ENCODE data around the gene CCDC14. TPM values are rescaled to one million over a fixed set of nuclear protein-coding genes. Genes with fewer than 3 reads are reported as not detected.
"Not testable (repeated sequence)": the region's sequence is repeated elsewhere in the genome, so short reads cannot be mapped to it uniquely, and the experiment has no call there.

CCDC14 gene
- total RNA-seq, 1 experiment from 2014 or later, result 52.4 TPM

DNA sequence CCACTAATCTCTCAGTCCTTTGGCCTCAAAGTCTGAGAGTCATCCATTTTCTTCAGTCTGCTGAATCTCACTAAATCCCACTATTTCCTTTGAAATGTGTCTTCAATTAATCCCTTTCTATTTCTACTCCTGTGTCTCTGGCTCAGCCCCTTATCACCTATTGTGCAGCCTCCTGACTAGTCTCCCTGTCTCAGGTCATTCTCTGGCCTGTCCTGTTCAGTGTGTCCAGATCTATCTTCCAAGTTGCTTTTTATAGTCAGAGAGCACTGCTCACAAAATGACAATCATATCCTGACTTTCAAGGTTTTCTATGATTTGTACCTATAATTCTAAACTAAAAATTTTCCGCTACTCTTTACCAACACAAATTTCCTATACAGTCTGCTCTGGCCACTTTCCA, 23.3 kb upstream of the CCDC14 start:
- DNase-seq (ENCODE audit: low spot score), result no peak
- no peaks in the 10 kb centered on the region for H3K36me3 Mint-ChIP-seq
- H3K9me3 Mint-ChIP-seq, result no peaks in the 10 kb centered on the region
- peaks cover 44% of the 10 kb centered on the region for H3K27me3 Mint-ChIP-seq (ENCODE audit: low read depth)
- no peak overlapping the region for H3K4me3 Mint-ChIP-seq
- ChIA-PET CTCF (no interaction called here), POLR2A (no interaction called here)
- TF ChIP-seq, protein P1, sequence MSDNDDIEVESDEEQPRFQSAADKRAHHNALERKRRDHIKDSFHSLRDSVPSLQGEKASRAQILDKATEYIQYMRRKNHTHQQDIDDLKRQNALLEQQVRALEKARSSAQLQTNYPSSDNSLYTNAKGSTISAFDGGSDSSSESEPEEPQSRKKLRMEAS (CRISPR knock-in tag; IDR thresholded peaks at IDR 0.05), result no peak
- no peak for TF ChIP-seq NR2C2 (CRISPR knock-in tag; IDR thresholded peaks at IDR 0.05)
- no peak for TF ChIP-seq CREB1 (CRISPR knock-in tag; IDR thresholded peaks at IDR 0.05)
- no peak for TF ChIP-seq TEAD4 (CRISPR knock-in tag; IDR thresholded peaks at IDR 0.05)
- TF ChIP-seq ZNF671 (CRISPR knock-in tag; IDR thresholded peaks at IDR 0.05), result no peak
- ATAC-seq, result no peak
- peaks cover 11% of the 10 kb centered on the region for H3K4me1 Mint-ChIP-seq
- H3K27ac Mint-ChIP-seq, result no peak overlapping the region

DNA sequence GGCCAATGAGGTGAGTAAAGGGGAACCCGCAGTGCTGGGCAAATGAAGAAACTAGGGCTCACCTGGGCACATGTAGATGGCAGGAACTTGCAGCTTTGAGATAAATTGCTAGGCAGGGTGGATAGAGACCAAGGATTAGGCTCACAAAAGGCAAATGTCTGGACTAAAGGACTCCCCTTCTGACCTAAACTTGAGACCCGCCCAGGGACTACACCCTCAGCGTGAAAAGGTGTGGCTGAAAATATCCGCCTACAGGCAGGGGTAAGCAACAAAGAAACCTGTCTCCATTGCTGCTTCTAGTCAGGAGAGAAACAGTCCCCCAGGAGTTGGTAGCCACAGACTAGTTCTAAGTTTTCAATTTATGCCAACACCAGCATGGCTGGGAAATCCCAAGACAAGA, 20.3 kb upstream of the CCDC14 start:
- H3K9me3 Mint-ChIP-seq, POLR2A ChIA-PET, H3K27ac Mint-ChIP-seq, H3K36me3 Mint-ChIP-seq, H3K4me3 Mint-ChIP-seq, CTCF ChIA-PET: not testable (repeated sequence)
- Mint-ChIP-seq H3K27me3 (ENCODE audit: low read depth) (peaks cover 20% of the 10 kb centered on the region), H3K4me1 (peaks cover 11% of the 10 kb centered on the region)
- DNase-seq (ENCODE audit: low spot score), result peak; percentile 18
- ATAC-seq, result peak; percentile 71

DNA sequence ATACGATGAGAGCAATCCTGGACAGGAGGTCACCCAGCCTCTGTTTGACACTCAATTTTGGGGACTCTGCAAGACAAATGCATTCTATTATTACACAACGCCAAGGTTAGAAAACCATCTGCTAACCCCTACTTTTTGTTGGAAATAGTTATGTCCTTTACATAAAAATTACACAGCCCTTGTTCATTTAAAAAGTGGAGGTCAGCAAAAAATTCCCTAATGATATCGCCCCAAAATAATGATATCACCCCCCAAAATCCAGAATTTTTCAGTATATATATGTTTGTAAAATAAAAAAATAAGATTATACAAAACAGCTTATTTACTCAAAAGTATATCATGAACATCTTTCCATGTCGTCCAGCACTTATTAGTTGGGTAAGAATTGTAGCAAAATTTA, 19.5 kb upstream of the CCDC14 start:
- peaks cover 20% of the 10 kb centered on the region for H3K27me3 Mint-ChIP-seq (ENCODE audit: low read depth)
- H3K27ac Mint-ChIP-seq, result no peak overlapping the region
- peaks cover 11% of the 10 kb centered on the region for H3K4me1 Mint-ChIP-seq
- DNase-seq (ENCODE audit: low spot score) (no peak), ATAC-seq (no peak)
- H3K4me3 Mint-ChIP-seq, result peak overlapping the region; percentile 66; the same call in 1 of the 2 replicates
- TF ChIP-seq, protein P2, sequence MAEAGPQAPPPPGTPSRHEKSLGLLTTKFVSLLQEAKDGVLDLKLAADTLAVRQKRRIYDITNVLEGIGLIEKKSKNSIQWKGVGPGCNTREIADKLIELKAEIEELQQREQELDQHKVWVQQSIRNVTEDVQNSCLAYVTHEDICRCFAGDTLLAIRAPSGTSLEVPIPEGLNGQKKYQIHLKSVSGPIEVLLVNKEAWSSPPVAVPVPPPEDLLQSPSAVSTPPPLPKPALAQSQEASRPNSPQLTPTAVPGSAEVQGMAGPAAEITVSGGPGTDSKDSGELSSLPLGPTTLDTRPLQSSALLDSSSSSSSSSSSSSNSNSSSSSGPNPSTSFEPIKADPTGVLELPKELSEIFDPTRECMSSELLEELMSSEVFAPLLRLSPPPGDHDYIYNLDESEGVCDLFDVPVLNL (CRISPR knock-in tag; IDR thresholded peaks at IDR 0.05; ENCODE audit: borderline replicate concordance, low read depth), result no peak
- TF ChIP-seq NR3C1 (CRISPR knock-in tag; conservative IDR thresholded peaks at IDR 0.05; ENCODE audit: low read depth) (no peak), FOXK1 (CRISPR knock-in tag; IDR thresholded peaks at IDR 0.05) (no peak), PREB (CRISPR knock-in tag; IDR thresholded peaks at IDR 0.05; ENCODE audit: borderline replicate concordance) (no peak), ETV6 (CRISPR knock-in tag; IDR thresholded peaks at IDR 0.05) (no peak), GRHL2 (CRISPR knock-in tag; IDR thresholded peaks at IDR 0.05; ENCODE audit: insufficient replicate concordance, severe bottlenecking) (no peak)
- H3K9me3 Mint-ChIP-seq, result no peaks in the 10 kb centered on the region
- no peaks in the 10 kb centered on the region for H3K36me3 Mint-ChIP-seq
- ChIA-PET CTCF (interaction anchor here (0.8 to 1.5 kb wide), 10 partner anchors 9 to 301 kb away, joined by 3 to 14 read pairs (median 5); partner anchors contain the start of genes CCDC14 and KALRN), POLR2A (no interaction called here)

GRCh38 chr3:123979525-123980501, 18.8 kb upstream of the CCDC14 start:
- CTCF ChIA-PET, result interaction anchor here (0.6 to 1.5 kb wide), 11 partner anchors 10 to 1366 kb away, joined by 3 to 14 read pairs (median 5); partner anchors contain the start of genes CCDC14 and KALRN
- POLR2A ChIA-PET, result not testable (repeated sequence)

DNA sequence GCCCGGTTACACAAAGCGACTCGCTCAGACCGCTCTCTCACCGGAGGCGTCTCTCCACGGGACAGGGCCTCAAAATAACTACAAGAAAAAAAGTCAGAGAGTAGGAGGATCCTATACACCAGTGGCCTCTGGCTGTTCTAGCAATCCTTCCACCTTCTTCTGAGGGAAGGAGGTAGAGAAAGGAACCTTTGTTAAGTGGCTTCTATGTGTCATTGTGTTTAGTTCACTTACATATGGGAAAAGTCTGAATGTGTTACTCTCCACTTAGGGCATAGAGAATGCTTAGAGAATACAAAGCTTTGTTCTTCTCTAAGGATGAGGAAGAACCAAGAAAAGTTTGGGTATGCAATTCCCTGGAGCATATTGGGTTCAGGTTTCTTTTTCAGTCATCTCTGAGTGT, 15.9 kb upstream of the CCDC14 start:
- H3K36me3 Mint-ChIP-seq; H3K27ac Mint-ChIP-seq; CTCF ChIA-PET; ATAC-seq; POLR2A ChIA-PET; H3K9me3 Mint-ChIP-seq; DNase-seq (ENCODE audit: low spot score); H3K4me3 Mint-ChIP-seq: not testable (repeated sequence)
- Mint-ChIP-seq H3K4me1 (peaks cover 11% of the 10 kb centered on the region), H3K27me3 (ENCODE audit: low read depth) (peaks cover 18% of the 10 kb centered on the region)

More at GRCh38 chr3:123979525-123980501, 18.8 kb upstream of the CCDC14 start:
- Mint-ChIP-seq H3K4me3 (peak overlapping the region; percentile 66), H3K4me1 (peaks cover 11% of the 10 kb centered on the region), H3K27me3 (ENCODE audit: low read depth) (peaks cover 19% of the 10 kb centered on the region)
- not testable (repeated sequence) for H3K9me3 Mint-ChIP-seq, H3K36me3 Mint-ChIP-seq, H3K27ac Mint-ChIP-seq
- DNase-seq (ENCODE audit: low spot score) (peak; percentile 47), ATAC-seq (peak; percentile 85)
- TF ChIP-seq CTCF (IDR thresholded peaks at IDR 0.05), result peak; percentile 55

DNA sequence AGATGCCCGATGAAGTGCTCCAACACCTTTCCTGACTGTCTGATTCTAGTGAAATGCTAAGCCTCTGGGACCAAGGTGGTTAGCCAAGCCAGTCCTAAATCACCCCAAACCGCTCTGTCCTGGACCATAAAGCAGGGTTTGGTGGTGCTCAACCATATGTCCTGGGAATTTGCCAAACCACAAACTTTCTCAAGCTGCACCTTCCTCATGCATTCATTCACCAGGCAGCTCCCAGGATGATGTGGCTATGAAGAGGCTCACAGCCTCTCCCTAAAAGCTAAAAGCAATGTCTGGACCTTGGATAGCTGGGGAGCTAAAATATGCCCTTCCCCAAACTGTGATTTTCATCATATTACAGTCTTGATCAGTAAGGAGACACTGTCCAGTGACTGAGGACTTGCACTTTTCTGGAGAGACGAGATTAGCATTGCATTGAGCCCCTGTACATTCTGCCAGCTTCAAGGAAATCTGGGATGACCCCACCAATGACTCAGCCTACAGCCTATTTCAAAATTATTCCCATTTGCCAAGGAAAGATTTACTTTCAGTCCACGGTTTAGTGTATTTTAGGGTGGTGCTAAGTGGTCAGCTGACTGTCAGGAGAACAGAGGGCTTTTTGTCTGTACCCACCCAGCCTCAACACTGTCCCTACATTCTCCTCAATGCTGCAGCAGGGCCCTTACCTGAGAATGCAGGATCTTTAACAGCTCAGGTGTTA, 15.3 kb upstream of the CCDC14 start:
- peaks cover 15% of the 10 kb centered on the region for H3K27me3 Mint-ChIP-seq (ENCODE audit: low read depth)
- ATAC-seq; CTCF ChIA-PET; H3K4me1 Mint-ChIP-seq; DNase-seq (ENCODE audit: low spot score); H3K27ac Mint-ChIP-seq; POLR2A ChIA-PET; H3K36me3 Mint-ChIP-seq; H3K9me3 Mint-ChIP-seq; H3K4me3 Mint-ChIP-seq: not testable (repeated sequence)

GRCh38 chr3:123975030-123975429, 14.0 kb upstream of the CCDC14 start:
- H3K27ac Mint-ChIP-seq; H3K4me3 Mint-ChIP-seq; H3K4me1 Mint-ChIP-seq; CTCF ChIA-PET; ATAC-seq; DNase-seq (ENCODE audit: low spot score); H3K9me3 Mint-ChIP-seq; POLR2A ChIA-PET; H3K27me3 Mint-ChIP-seq (ENCODE audit: low read depth); H3K36me3 Mint-ChIP-seq: not testable (repeated sequence)
